Measurements from ENCODE around the gene TNS2. TPM values are rescaled to one million over a fixed set of nuclear protein-coding genes. Genes with fewer than 3 reads are reported as not detected.
A peak's percentile ranks its signal among the peaks of the same experiment; 100 is the strongest.
"Not testable (repeated sequence)": the region's sequence is repeated elsewhere in the genome, so short reads cannot be mapped to it uniquely, and the experiment has no call there.

TNS2 gene
- total and polyA plus RNA-seq, 3 experiments from 2014 or later: 0.35 to 5.6 (median 2.1) TPM

DNA sequence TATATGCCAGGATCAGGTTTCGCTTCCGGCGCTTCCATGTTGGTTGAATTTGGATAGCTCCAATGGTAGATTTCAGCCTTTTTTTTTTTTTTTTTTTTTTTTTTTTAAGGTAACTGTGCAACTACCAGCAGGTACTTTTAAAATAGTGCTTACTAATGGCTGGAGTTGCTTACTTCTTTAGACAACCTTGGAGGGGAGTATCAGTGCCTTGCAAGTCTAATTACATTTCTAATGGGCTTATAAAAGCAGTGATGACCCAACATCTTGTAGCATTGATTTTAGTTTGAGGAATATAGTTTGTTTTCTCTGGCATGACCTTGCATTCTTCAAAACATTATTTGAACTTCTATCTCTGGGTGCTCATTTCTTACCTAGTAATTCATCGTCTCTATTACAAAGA lies 42.5 kb upstream of the TNS2 start:
- Mint-ChIP-seq H3K9me3 (no peaks in the 10 kb centered on the region), H3K4me1 (peaks cover 55 to 67% (median 56%) of the 10 kb centered on the region in 3 donors), H3K4me3 (peak overlapping the region; percentile 98 to 100 (median 99)), H3K27me3 (peaks cover 0 to 2% of the 10 kb centered on the region in 2 donors), H3K27ac (peak overlapping the region; percentile 95 to 99 (median 98)), H3K36me3 (peaks cover 0 to 37% (median 4%) of the 10 kb centered on the region in 3 donors)
- POLR2A ChIA-PET: interaction anchor here (0.6 kb wide), 1 partner anchor 522 kb away, joined by 5 read pairs; no protein-coding TSS in a partner anchor
- CTCF ChIA-PET: interaction anchor here (0.7 to 0.9 kb wide), 2 partner anchors 19 to 1573 kb away, joined by 3 read pairs; no protein-coding TSS in a partner anchor
- Histone ChIP-seq H3K27ac (ENCODE audit: low read depth, low read length) (peak overlapping the region; percentile 96), H3K4me3 (ENCODE audit: low read length) (peak overlapping the region; percentile 100), H3K27me3 (ENCODE audit: insufficient read depth, low read length, poor library complexity, severe bottlenecking) (no peaks in the 10 kb centered on the region), H3K36me3 (ENCODE audit: insufficient read depth, low read length) (peaks cover 4% of the 10 kb centered on the region), H3K4me1 (ENCODE audit: insufficient read depth, low read length) (peaks cover 41% of the 10 kb centered on the region), H3K9me3 (ENCODE audit: low read length) (no peaks in the 10 kb centered on the region)
- no peak for DNase-seq

DNA sequence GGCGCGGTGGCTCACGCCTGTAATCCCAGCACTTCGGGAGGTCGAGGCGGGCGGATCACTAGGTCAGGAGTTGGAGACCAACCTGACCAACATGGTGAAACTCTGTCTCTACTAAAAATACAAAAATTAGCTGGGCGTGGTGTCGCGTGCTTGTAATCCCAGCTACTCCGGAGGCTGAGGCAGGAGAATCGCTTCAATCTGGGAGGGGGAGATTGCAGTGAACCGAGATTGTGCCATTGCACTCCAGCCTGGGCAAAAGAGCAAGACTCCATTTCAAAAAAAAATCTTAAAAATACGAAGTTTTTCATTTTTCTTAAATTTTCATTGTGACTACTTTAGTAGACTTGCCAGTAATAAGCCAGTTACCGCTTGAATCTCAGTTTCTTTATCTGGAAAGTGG lies 41.1 kb upstream of the TNS2 start:
- H3K36me3 ChIP-seq (ENCODE audit: insufficient read depth, low read length); H3K9me3 Mint-ChIP-seq; DNase-seq; H3K27me3 ChIP-seq (ENCODE audit: insufficient read depth, low read length, poor library complexity, severe bottlenecking); H3K27me3 Mint-ChIP-seq; CTCF ChIA-PET; H3K4me3 ChIP-seq (ENCODE audit: low read length); H3K27ac ChIP-seq (ENCODE audit: low read depth, low read length); H3K9me3 ChIP-seq (ENCODE audit: low read length); POLR2A ChIA-PET: not testable (repeated sequence)
- Mint-ChIP-seq H3K4me1 (peaks cover 61 to 78% (median 62%) of the 10 kb centered on the region in 3 donors), H3K4me3 (peak overlapping the region; percentile 54 to 100 (median 77)), H3K27ac (peak overlapping the region in 2 of 8 donors; percentile 12 to 99), H3K36me3 (peaks cover 0 to 42% (median 4%) of the 10 kb centered on the region in 3 donors)
- H3K4me1 ChIP-seq (ENCODE audit: insufficient read depth, low read length): peaks cover 49% of the 10 kb centered on the region

DNA sequence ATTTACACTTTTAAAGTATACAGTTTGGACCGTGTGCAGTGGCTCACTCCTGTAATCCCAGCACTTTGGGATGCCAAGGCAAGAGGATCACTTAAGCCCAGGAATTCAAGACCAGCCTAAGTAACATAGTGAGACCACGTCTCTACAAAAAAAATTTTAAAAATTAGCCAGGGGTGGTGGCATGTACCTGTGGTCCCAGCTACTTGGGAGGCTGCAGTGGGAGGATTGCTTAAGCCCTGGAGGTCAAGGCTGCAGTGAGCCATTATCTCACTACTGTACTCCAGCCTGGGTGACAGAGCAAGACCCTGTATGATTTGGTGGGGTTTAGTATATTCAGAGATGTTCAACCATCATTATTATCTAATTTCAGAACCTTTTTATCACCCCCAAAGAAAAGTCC lies 38.9 kb upstream of the TNS2 start:
- no peak for DNase-seq
- Mint-ChIP-seq H3K9me3 (no peaks in the 10 kb centered on the region), H3K27ac (peak overlapping the region in 3 of 8 donors; percentile 66 to 76 (median 68)), H3K4me1 (peaks cover 66 to 88% (median 71%) of the 10 kb centered on the region in 3 donors), H3K27me3 (peaks cover 0 to 2% of the 10 kb centered on the region in 2 donors), H3K4me3 (no peak overlapping the region), H3K36me3 (peaks cover 0 to 54% (median 4%) of the 10 kb centered on the region in 3 donors)
- Histone ChIP-seq H3K9me3 (ENCODE audit: low read length) (no peaks in the 10 kb centered on the region), H3K36me3 (ENCODE audit: insufficient read depth, low read length) (peaks cover 4% of the 10 kb centered on the region), H3K4me1 (ENCODE audit: insufficient read depth, low read length) (peaks cover 50% of the 10 kb centered on the region), H3K27me3 (ENCODE audit: insufficient read depth, low read length, poor library complexity, severe bottlenecking) (no peaks in the 10 kb centered on the region), H3K4me3 (ENCODE audit: low read length) (no peak overlapping the region), H3K27ac (ENCODE audit: low read depth, low read length) (no peak overlapping the region)
- POLR2A ChIA-PET: interaction anchor here (0.6 to 0.8 kb wide), 2 partner anchors 17 to 169 kb away, joined by 3 to 6 read pairs; partner anchors contain the start of gene ZNF740
- CTCF ChIA-PET: no interaction called here

GRCh38 chr12:53011889-53012288 lies 38.0 kb upstream of the TNS2 start:
- Mint-ChIP-seq H3K9me3 (no peaks in the 10 kb centered on the region), H3K4me3 (peak overlapping the region in 1 of 7 donors; percentile 25), H3K4me1 (peaks cover 60 to 85% (median 71%) of the 10 kb centered on the region in 3 donors), H3K36me3 (peaks cover 0 to 56% (median 4%) of the 10 kb centered on the region in 3 donors), H3K27ac (peak overlapping the region in 4 of 8 donors; percentile 11 to 68 (median 42)), H3K27me3 (no peaks in the 10 kb centered on the region)
- Histone ChIP-seq H3K4me3 (ENCODE audit: low read length) (no peak overlapping the region), H3K9me3 (ENCODE audit: low read length) (no peaks in the 10 kb centered on the region), H3K27me3 (ENCODE audit: insufficient read depth, low read length, poor library complexity, severe bottlenecking) (no peaks in the 10 kb centered on the region), H3K4me1 (ENCODE audit: insufficient read depth, low read length) (peaks cover 50% of the 10 kb centered on the region), H3K27ac (ENCODE audit: low read depth, low read length) (no peak overlapping the region), H3K36me3 (ENCODE audit: insufficient read depth, low read length) (peaks cover 12% of the 10 kb centered on the region)
- ChIA-PET CTCF (no interaction called here), POLR2A (interaction anchor here (0.6 kb wide), 1 partner anchor 168 kb away, joined by 3 read pairs; the partner anchor contains the start of gene ZNF740)
- no peak for DNase-seq

GRCh38 chr12:53012928-53013327 lies 36.9 kb upstream of the TNS2 start:
- H3K27ac ChIP-seq (ENCODE audit: low read depth, low read length): no peak overlapping the region
- H3K27me3 ChIP-seq (ENCODE audit: insufficient read depth, low read length, poor library complexity, severe bottlenecking): no peaks in the 10 kb centered on the region
- no peak for DNase-seq
- no peaks in the 10 kb centered on the region for H3K27me3 Mint-ChIP-seq
- no peak overlapping the region for H3K4me3 ChIP-seq (ENCODE audit: low read length)
- peaks cover 0 to 62% (median 6%) of the 10 kb centered on the region in 3 donors for H3K36me3 Mint-ChIP-seq
- no peak overlapping the region for H3K4me3 Mint-ChIP-seq
- CTCF ChIA-PET: no interaction called here
- H3K9me3 ChIP-seq (ENCODE audit: low read length): no peaks in the 10 kb centered on the region
- H3K27ac Mint-ChIP-seq: peak overlapping the region in 3 of 8 donors; percentile 9 to 72 (median 24)
- POLR2A ChIA-PET: no interaction called here
- H3K36me3 ChIP-seq (ENCODE audit: insufficient read depth, low read length): peaks cover 22% of the 10 kb centered on the region
- peaks cover 53 to 75% (median 60%) of the 10 kb centered on the region in 3 donors for H3K4me1 Mint-ChIP-seq
- H3K9me3 Mint-ChIP-seq: no peaks in the 10 kb centered on the region
- peaks cover 40% of the 10 kb centered on the region for H3K4me1 ChIP-seq (ENCODE audit: insufficient read depth, low read length)

DNA sequence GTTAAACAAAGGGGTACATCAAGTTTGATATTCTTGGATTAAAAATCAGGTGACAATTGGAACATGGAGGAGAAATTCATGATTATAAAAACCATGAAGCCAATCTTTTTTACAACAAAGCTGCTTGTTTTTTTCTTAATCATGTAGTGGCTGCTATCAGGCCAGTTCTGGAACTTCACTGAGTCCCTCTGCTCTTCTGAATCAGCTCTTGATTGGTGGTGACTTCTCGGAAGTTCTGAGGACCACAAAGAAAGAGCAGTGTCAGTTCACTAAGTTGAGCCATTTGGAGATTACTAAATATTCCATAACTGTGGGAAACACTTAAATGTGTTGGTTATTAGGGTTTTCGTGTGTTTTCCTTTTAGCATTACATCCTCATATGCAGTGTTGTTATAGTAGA lies 35.2 kb upstream of the TNS2 start:
- CTCF ChIA-PET: no interaction called here

GRCh38 chr12:53025250-53025649 lies 24.6 kb upstream of the TNS2 start:
- no peak overlapping the region for H3K4me3 ChIP-seq (ENCODE audit: low read length)
- POLR2A ChIA-PET: interaction anchor here (1.0 to 1.1 kb wide), 2 partner anchors 8 to 22 kb away, joined by 3 read pairs; no protein-coding TSS in a partner anchor
- Mint-ChIP-seq H3K27ac (peak overlapping the region in 1 of 8 donors; percentile 14), H3K36me3 (peaks cover 20 to 84% (median 21%) of the 10 kb centered on the region in 3 donors), H3K4me3 (no peak overlapping the region), H3K9me3 (no peaks in the 10 kb centered on the region), H3K4me1 (peaks cover 0 to 6% (median 2%) of the 10 kb centered on the region in 3 donors), H3K27me3 (no peaks in the 10 kb centered on the region)
- CTCF ChIA-PET: interaction anchor here (1.1 to 1.3 kb wide), 2 partner anchors 23 to 41 kb away, joined by 3 read pairs; no protein-coding TSS in a partner anchor
- H3K4me1 ChIP-seq (ENCODE audit: insufficient read depth, low read length): no peaks in the 10 kb centered on the region
- no peaks in the 10 kb centered on the region for H3K9me3 ChIP-seq (ENCODE audit: low read length)
- DNase-seq: no peak
- H3K27me3 ChIP-seq (ENCODE audit: insufficient read depth, low read length, poor library complexity, severe bottlenecking): no peaks in the 10 kb centered on the region
- peaks cover 61% of the 10 kb centered on the region for H3K36me3 ChIP-seq (ENCODE audit: insufficient read depth, low read length)
- no peak overlapping the region for H3K27ac ChIP-seq (ENCODE audit: low read depth, low read length)

More for the DNA sequence above, 35.2 kb upstream of the TNS2 start:
- peak overlapping the region in 7 of 8 donors; percentile 1 to 55 (median 46) for H3K27ac Mint-ChIP-seq
- Histone ChIP-seq H3K4me1 (ENCODE audit: insufficient read depth, low read length) (peaks cover 23% of the 10 kb centered on the region), H3K36me3 (ENCODE audit: insufficient read depth, low read length) (peaks cover 35% of the 10 kb centered on the region), H3K27ac (ENCODE audit: low read depth, low read length) (no peak overlapping the region), H3K9me3 (ENCODE audit: low read length) (no peaks in the 10 kb centered on the region), H3K27me3 (ENCODE audit: insufficient read depth, low read length, poor library complexity, severe bottlenecking) (no peaks in the 10 kb centered on the region), H3K4me3 (ENCODE audit: low read length) (no peak overlapping the region)
- H3K9me3 Mint-ChIP-seq: no peaks in the 10 kb centered on the region
- DNase-seq: no peak
- H3K4me1 Mint-ChIP-seq: peaks cover 41 to 58% (median 46%) of the 10 kb centered on the region in 3 donors
- H3K36me3 Mint-ChIP-seq: peaks cover 7 to 72% (median 13%) of the 10 kb centered on the region in 3 donors
- H3K4me3 Mint-ChIP-seq: no peak overlapping the region
- H3K27me3 Mint-ChIP-seq: no peaks in the 10 kb centered on the region
- POLR2A ChIA-PET: no interaction called here

GRCh38 chr12:53027014-53027413 lies 22.9 kb upstream of the TNS2 start:
- H3K9me3 ChIP-seq (ENCODE audit: low read length); H3K4me3 Mint-ChIP-seq; H3K4me1 Mint-ChIP-seq; H3K27ac ChIP-seq (ENCODE audit: low read depth, low read length); H3K9me3 Mint-ChIP-seq; H3K27me3 ChIP-seq (ENCODE audit: insufficient read depth, low read length, poor library complexity, severe bottlenecking); DNase-seq; POLR2A ChIA-PET; H3K4me1 ChIP-seq (ENCODE audit: insufficient read depth, low read length); H3K27me3 Mint-ChIP-seq; H3K27ac Mint-ChIP-seq; H3K4me3 ChIP-seq (ENCODE audit: low read length): not testable (repeated sequence)
- peaks cover 24 to 83% (median 24%) of the 10 kb centered on the region in 3 donors for H3K36me3 Mint-ChIP-seq
- H3K36me3 ChIP-seq (ENCODE audit: insufficient read depth, low read length): peaks cover 56% of the 10 kb centered on the region
- CTCF ChIA-PET: interaction anchor here (1.0 to 1.2 kb wide), 2 partner anchors 20 kb away, joined by 3 read pairs; no protein-coding TSS in a partner anchor

Data from CD8-positive, alpha-beta memory T cell (primary cell).